Nephron (organoid): ENCODE results near the gene CSNK1D.

Experiments
- H3K27ac Mint-ChIP-seq, 3 experiments: 2 replicates each; pipeline ENCODE4 v1.8.0; 2020; ENCODE audit warnings: mixed read lengths in 3 of 3, mild to moderate bottlenecking in 2 of 3, moderate library complexity in 1 of 3
- H3K27me3 Mint-ChIP-seq: 2 replicates; pipeline ENCODE4 v1.8.0; 2021; ENCODE audit warnings: low read depth, mild to moderate bottlenecking, moderate library complexity, mixed read lengths
- H3K36me3 Mint-ChIP-seq: 2 replicates; pipeline ENCODE4 v1.8.0; 2020; ENCODE audit warnings: low read depth, mixed read lengths
- H3K4me1 Mint-ChIP-seq: 2 replicates; pipeline ENCODE4 v1.8.0; 2020; ENCODE audit warnings: mixed read lengths
- H3K4me3 Mint-ChIP-seq, 3 experiments: 2 replicates each; pipeline ENCODE4 v1.8.0; 2020; ENCODE audit warnings: mild to moderate bottlenecking in 3 of 3, mixed read lengths in 3 of 3, moderate library complexity in 2 of 3
- H3K9me3 Mint-ChIP-seq: 2 replicates; pipeline ENCODE4 v1.8.0; 2020; ENCODE audit warnings: mixed read lengths
- CTCF ChIP-seq, 3 experiments: fragments of 200-600 bp; sonication (generic); IDR thresholded peaks; one replicate each; pipeline ENCODE4 v1.5.0; 2021; ENCODE audit warnings: antibody characterized with exemption in 3 of 3; ENCODE audit not compliant: unreplicated experiment in 3 of 3

The CSNK1D gene

GRCh38 chr17:82287868-82288801 lies 14.6 kb upstream of the CSNK1D start:
- Mint-ChIP-seq H3K27me3 (peaks cover 7% of the 10 kb centered on the region), H3K4me3 (peak overlapping the region; percentile 7 to 35 (median 26)), H3K9me3 (peaks cover 2% of the 10 kb centered on the region), H3K36me3 (no peaks in the 10 kb centered on the region), H3K27ac (peak overlapping the region in 1 of 3 experiments; percentile 72), H3K4me1 (peaks cover 18% of the 10 kb centered on the region)
- TF ChIP-seq CTCF (IDR thresholded peaks at IDR 0.05; ENCODE audit: unreplicated experiment in 3 of 3) = no peak

DNA sequence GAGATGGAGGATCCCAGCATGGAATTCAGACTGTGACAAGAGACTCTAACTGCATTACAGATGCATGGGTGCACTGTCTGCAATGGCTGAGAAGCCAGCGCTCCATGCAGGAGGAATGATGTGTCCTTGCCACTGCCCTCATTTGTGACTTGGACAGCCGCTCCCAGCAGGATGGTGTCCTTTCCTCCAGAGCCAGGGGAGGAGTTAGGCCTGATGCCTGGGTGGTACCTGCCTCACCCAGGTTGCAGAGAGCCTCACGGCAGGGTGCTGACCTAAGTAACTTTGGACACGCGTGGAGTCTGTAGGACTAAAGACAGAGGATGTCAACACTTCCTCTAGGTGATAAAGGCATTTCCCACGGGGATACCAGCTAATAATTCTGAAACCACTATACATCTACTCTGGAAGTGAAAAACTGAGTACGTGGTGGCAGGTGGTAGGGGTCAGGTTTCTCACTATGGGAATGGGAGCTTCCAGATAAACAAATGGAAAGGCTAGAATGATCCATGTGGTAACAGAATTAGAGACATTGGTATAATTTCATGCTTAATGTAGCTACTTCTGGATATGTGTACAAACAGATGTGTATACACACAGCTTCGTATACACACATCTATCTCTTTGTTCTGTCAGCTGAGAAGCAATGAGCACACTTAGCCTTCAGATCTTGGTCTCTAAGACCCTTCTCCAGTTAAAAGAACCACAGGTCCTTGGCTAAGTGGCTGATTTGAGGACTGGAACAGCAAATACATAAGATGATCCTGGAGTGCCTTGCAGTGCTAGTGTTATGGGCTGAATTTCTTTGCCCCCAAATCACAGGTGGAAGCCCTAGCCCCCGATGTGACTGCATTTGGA lies 13.7 kb upstream of the CSNK1D start:
- no peak overlapping the region for H3K4me3 Mint-ChIP-seq
- H3K4me1 Mint-ChIP-seq = peaks cover 13% of the 10 kb centered on the region
- no peak for TF ChIP-seq CTCF (IDR thresholded peaks at IDR 0.05; ENCODE audit: unreplicated experiment in 3 of 3)
- no peaks in the 10 kb centered on the region for H3K36me3 Mint-ChIP-seq
- peak overlapping the region in 1 of 3 experiments; percentile 72 for H3K27ac Mint-ChIP-seq
- peaks cover 7% of the 10 kb centered on the region for H3K27me3 Mint-ChIP-seq
- H3K9me3 Mint-ChIP-seq = no peaks in the 10 kb centered on the region

DNA sequence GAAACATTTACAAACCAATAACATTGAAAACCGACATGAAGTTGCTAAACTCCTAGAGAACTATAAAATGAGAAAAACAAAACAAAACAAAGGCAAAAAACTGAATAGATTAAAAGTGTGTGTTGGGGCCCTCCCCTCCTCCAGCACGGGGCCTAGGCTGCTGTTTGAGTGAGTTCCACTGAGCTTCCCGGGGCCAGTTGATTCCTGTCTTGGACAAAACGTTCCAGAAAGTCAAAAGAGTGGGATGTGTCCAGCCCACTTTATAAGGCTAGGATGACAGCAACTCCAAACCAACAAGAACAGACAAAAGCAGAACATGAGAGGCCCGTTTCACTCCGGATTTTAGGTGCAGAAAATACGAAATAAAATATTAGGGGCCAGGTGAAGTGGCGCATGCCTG lies 11.6 kb upstream of the CSNK1D start:
- H3K36me3 Mint-ChIP-seq = no peaks in the 10 kb centered on the region
- H3K9me3 Mint-ChIP-seq = no peaks in the 10 kb centered on the region
- no peak for TF ChIP-seq CTCF (IDR thresholded peaks at IDR 0.05; ENCODE audit: unreplicated experiment in 3 of 3)
- peaks cover 19% of the 10 kb centered on the region for H3K4me1 Mint-ChIP-seq
- peaks cover 7% of the 10 kb centered on the region for H3K27me3 Mint-ChIP-seq
- peak overlapping the region; percentile 5 to 39 (median 26) for H3K4me3 Mint-ChIP-seq
- H3K27ac Mint-ChIP-seq = peak overlapping the region; percentile 81 to 92 (median 85)

- TF ChIP-seq CTCF (IDR thresholded peaks at IDR 0.05; ENCODE audit: unreplicated experiment in 3 of 3) = no peak
- Mint-ChIP-seq H3K36me3 (no peaks in the 10 kb centered on the region), H3K9me3 (no peaks in the 10 kb centered on the region), H3K4me3 (no peak overlapping the region), H3K4me1 (peaks cover 20% of the 10 kb centered on the region), H3K27me3 (peaks cover 12% of the 10 kb centered on the region), H3K27ac (no peak overlapping the region)
Measured at GRCh38 chr17:82283208-82283749, 9.8 kb upstream of the CSNK1D start.

- Mint-ChIP-seq H3K36me3 (no peaks in the 10 kb centered on the region), H3K4me3 (no peak overlapping the region), H3K27me3 (peaks cover 8% of the 10 kb centered on the region), H3K9me3 (no peaks in the 10 kb centered on the region), H3K4me1 (peaks cover 22% of the 10 kb centered on the region), H3K27ac (no peak overlapping the region)
- TF ChIP-seq CTCF (IDR thresholded peaks at IDR 0.05; ENCODE audit: unreplicated experiment in 3 of 3) = no peak
Measured at GRCh38 chr17:82282239-82283207, 9.0 kb upstream of the CSNK1D start.
